Measurements from ENCODE around the gene GCAT.
A peak's percentile ranks its signal among the peaks of the same experiment; 100 is the strongest.
"Not testable (repeated sequence)": the region's sequence is repeated elsewhere in the genome, so short reads cannot be mapped to it uniquely, and the experiment has no call there.

The GCAT gene

GRCh38 chr22:37784829-37785495, 22.8 kb upstream of the GCAT start:
- DNase-seq, result no peak

- DNase-seq, result no peak
These were observed 17.5 kb upstream of the GCAT start for GRCh38 chr22:37790234-37790633.

DNA sequence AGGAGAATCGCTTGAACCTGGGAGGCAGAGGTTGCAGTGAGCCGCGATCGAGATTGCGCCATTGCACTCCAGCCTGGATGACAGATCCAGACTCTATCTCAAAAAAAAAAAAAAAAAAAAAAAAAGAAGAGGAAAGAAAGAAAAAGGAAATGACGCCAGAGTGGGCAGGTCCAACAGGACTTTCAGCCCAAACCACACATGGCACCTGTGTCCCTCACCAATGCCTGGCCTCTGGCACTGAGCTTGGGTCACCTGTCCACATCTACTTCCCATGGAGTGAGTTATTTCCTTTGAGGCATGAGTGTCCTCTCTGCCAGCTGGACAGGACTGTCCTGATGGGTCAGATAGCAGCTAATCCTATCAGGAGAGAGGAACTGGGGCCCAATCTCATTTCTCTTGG, 15.2 kb upstream of the GCAT start:
- no peak for DNase-seq

- no peak for DNase-seq
These were observed 13.4 kb upstream of the GCAT start for GRCh38 chr22:37794376-37794775.

GRCh38 chr22:37796079-37796478, 11.7 kb upstream of the GCAT start:
- no peak for DNase-seq

GRCh38 chr22:37797259-37797658, 10.5 kb upstream of the GCAT start:
- DNase-seq, result not testable (repeated sequence)

DNA sequence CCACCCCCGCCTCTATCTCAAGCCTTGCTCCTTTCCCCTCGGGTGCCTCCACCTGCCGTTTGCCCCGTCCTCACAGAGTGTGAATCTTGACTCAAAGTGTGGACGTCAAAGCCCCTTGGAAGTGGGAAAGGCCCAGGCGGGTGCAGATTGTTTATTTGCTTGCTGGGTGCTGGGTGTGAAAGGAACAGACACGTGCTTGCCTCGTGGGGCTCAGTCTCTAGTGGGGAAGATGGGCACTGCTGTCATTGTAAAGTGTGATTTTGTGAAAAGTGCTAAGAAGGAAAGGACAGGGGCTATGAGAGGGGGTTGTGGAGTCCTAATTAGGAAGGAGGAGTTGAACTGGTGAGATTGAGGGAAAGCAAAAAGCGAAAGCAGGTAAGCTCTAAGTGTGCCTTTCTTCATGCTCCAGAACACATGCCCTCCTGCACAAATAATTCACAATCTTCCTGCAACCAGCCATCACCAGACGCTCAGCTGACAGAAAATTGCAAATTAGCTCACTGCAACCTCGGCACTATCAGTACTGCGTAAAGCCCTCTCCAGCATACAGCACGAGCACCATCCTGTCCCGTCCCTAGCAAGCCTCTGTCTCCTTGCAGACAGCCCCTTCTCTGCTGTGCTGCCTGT, 9.7 kb upstream of the GCAT start:
- DNase-seq, result no peak

- not testable (repeated sequence) for DNase-seq
These were observed 7.8 kb upstream of the GCAT start for GRCh38 chr22:37799979-37800378.

GRCh38 chr22:37801946-37802309, 5.8 kb upstream of the GCAT start:
- no peak for DNase-seq

DNA sequence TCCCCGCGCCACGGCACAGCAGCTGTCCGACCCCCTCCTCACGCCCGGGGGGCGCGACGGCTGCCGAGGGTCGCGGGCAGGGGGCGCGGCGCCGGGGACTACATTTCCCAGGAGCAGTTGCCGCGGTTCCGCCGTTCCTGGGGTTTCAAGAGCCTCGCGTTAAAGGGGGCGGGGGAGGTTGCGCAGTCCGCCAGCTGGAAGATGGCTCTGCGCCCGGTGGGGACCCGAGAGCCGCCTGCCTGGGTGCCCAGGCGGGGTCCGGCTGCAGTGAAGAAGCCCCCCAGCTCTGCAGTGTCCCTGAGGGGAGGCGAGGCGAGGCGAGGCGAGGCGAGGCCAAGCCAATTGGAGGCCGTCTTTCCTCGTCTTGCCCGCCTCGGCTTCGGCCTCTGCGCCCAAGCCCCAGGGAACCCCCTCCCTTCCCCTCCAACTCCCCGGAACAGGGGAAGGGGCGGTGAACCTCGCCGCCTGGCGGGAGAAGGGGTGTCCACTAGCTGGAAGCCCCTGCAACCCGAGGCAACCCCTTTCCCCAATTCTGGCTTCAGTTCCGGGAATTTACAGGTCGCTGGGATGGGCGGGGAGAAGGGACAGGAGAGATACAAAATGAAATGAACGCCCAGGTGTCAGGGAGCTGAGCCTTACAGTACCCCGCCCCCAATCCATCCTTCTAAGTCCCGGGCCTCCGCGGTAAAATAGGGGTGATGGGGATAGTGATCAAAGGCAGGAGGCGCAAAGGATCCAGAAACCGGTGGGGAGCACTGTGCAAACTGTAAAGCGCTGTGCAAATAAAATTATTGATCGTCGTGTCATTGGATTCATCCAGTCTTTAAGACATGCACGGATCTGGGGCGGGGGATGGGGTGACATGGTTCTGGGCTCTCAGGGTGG, 5.2 kb upstream of the GCAT start:
- no peak for DNase-seq

DNA sequence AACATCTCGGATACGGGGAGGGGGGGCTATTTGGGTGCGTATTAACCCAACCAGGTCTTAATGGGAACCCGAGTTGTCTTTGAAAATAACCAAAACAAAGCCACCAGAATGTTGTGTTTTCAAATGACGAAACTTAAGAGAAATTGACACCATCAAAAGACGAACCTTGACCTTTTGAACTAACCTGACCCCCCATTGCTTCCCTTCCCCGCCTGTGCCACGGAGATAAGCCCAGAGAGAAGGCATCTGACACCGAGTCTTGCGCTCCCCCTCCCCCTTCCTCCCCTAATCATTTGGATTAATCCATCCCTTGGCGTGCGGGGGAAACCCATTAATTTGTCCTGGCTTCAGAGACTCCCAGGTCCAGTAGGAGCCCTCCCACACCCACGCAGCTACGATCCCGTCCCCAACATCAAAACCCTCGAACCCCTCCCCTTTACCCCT, 4.5 kb upstream of the GCAT start:
- no peak for DNase-seq

DNA sequence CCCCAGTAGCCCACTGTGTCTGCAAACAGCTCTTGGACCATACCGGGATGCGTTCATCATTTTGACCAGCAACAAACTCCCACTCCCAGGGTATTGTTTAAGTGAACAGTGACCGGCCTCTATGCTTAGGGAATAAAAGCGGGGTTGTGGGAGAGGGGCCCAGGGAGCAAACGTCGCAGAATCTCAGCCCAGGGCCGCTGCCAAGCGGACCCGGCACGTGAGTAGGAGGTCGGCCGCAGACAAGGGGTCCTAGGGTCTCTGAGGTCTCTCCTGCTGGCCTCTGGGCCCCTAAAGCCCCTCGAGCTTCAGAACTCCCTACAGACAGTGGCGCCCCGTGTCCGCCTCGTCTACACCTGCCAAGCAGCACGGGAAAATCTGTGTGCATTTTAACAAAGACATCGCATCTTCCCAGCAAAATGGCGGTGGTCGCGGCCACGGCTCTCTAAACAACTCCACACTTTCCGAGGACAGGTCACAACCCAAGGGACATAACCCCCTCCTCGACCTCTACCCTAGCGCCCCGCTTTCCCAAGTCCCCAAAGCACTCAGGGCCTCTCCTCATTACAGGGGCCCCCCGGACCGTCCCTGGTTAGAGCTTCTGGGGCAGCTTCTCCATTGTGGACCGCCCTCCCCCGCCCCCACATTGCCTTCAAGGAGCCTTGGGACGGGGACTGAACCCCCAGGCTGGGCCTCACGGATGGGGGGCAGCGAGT, 3.9 kb upstream of the GCAT start:
- no peak for DNase-seq

DNA sequence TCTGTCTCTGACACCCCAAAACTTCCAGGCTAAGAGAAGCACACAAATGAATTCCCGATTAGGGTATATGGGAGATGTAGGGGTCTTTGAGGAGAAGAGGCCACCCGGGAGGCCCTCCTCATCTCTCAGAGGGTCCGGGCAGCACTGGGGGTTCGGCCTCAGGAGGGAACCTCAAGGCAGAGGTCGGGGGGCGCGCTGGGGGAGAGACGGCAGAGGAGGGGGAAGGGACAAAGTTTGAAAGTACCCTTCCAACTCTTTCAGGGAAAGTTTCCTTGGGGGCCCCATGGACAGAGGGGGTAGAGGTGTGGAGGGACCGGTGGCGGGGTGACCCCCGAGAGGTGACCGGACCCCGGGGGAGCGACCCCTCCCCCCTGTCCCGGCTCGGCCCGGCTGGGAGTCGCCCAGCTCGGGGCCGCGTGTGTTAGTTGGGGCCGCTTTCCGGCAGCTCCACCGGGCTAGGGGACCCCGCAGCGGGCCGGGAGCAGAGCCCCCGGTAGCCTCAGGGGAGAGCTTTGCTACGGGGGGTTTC, 3.3 kb upstream of the GCAT start:
- no peak for DNase-seq

- DNase-seq, result peak; percentile 54
These were observed 2.6 kb upstream of the GCAT start for GRCh38 chr22:37804881-37805809.

DNA sequence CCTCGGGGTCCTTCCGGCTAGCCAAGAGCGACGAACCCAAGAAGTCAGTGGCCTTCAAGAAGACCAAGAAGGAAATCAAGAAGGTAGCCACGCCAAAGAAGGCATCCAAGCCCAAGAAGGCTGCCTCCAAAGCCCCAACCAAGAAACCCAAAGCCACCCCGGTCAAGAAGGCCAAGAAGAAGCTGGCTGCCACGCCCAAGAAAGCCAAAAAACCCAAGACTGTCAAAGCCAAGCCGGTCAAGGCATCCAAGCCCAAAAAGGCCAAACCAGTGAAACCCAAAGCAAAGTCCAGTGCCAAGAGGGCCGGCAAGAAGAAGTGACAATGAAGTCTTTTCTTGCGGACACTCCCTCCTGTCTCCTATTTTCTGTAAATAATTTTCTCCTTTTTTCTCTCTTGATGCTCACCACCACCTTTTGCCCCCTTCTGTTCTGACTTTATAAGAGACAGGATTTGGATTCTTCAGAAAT, 1.9 kb upstream of the GCAT start:
- DNase-seq, result no peak

DNA sequence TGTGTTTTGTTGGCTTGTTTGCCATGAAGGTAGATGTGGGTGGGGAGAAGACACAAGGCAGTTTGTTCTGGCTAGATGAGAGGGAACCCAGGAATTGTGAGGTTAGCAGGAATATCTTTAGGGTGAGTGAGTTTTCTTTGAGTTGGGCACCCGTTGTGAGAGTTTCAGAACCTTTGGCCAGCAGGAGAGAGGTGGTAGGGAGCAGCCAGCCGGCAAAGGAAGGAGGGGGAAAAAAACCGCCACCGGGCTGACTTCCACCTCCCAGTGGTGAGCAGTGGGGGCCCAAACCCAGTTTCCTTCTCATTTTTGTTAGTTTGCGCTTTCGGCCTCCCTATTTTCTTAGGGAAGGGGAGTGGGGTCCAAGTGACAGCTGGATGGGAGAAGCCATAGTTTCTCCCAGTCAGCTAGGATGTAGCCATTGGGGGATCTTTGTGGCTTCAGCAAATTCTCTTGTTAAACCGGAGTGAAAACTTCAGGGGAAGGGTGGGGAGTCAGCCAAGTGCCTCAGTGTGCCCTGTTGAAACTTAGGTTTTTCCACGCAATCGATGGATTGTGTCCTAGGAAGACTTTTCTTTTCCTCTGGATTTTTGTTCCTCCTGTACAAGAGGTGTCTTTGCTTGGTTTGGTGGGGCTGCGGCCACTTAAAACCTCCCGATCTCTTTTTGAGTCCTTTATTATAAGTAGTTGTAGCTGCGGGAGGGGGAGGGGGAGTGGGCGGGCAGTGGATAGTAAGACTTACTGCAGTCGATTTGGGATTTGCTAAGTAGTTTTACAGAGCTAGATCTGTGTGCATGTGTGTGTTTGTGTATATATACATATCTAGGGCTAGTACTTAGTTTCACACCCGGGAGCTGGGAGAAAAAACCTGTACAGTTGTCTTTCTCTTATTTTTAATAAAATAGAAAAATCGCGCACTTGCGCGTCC, 1.1 kb upstream of the GCAT start:
- DNase-seq, result no peak

DNA sequence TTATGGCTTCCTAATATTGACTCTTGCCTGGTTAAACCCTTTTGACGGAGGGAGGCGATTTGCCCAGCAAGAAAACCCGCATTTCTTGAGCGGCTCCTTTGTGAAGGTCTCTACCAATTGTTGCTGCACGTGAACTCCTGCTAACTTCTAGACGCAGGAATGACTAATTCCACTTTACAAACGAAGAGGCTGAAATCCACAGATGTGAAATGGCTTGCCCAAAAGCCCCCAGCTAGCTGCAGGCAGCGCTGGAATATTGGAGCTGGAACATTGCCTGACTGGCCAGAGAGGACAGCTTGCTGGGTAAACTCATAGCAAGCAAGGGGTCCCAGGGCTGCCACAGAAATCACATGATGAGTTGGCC, 542 bp downstream of the GCAT start:
- DNase-seq, result no peak

DNA sequence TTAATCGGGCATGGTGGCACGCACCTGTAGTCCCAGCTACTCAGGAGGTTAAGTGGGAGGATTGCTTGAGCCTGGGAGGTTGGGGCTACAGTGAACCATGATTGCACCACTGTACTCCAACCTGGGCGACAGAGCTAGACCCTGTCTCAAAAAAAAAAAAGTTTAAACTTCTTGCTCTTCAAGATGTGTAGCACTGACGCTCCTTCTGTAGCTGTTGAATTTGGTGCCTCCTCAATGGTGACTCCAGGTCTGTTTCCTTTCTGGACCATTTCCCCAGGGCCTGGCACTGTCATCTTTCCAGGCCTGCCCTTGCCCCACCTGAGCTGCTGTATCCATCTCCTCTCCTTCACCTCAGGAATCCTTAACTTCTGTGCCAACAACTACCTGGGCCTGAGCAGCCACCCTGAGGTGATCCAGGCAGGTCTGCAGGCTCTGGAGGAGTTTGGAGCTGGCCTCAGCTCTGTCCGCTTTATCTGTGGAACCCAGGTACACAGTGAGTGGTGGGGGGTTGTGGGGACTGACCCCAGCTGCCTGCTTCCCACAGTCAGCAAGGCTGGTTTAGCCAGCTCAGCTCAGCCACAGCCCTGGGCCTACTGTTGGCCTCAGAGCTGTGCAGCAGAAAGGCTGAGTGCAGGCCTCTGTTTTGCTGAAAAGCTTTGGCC, 2.1 kb downstream of the GCAT start:
- DNase-seq, result no peak

DNA sequence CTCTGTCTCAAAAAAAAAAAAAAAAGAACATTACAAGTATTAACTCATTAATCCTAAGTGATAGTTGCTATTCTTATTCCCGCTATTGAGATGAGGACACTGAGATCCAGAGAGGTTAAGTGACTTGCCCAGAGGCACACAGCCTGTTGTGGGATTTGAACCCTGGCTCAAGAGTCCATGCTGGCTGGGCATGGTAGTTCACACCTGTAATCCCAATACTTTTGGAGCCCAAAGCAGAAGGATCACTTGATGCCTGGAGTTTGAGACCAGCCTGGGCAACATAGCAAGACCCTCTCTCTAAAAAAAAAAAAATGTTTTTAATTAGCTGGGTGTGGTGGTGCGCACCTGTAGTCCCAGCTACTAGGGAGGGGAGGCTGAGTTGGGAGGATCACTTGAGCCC, 4.1 kb downstream of the GCAT start:
- no peak for DNase-seq

Data from activated CD8-positive, alpha-beta memory T cell treated with anti-CD3 and anti-CD28 coated beads, Interleukin-2, amount 50 U/mL, for 4 hours (primary cell).